ENCODE results near the gene MAS1.

DNA sequence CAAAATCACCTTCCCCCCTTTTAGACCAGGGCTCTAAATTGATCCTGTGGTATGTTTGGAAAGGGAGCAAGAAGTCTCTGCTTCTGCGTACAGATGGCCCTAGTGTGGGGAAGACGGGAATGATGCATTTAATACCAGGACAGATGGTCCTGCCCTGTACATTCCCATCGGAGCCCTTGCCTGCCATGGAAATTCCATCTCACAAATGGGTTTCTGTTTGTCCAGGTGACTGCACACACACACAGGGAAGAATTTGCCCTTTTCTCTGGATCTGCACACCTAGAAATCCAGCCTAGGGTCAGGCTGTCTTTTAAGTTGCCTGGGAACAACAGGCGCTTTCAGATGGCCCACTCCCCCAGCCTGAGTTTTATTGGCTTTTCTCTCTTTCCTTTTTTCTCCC is 1.3 kb downstream of the MAS1 start:
- TF ChIP-seq CTCF (IDR thresholded peaks at IDR 0.05; ENCODE audit: low read depth, low read length, poor library complexity, severe bottlenecking) (no peak), EZH2phosphoT487 (IDR thresholded peaks at IDR 0.05; ENCODE audit: borderline replicate concordance, low read length) (no peak)
